HG02981 (cell line): ENCODE results near the gene EPC2.

Source experiments
- ATAC-seq: cut with Tn5 transposase; IDR thresholded peaks from one replicate; pipeline ENCODE4 v1.9.1; 2021; ENCODE audit warnings: mild to moderate bottlenecking, moderate library complexity; ENCODE audit not compliant: unreplicated experiment

Gene EPC2

GRCh38 chr2:148643998-148644882 lies at the start of gene EPC2:
EPC2 (plus strand) TSS chr2:148644751; CDS start chr2:148645018, 267 bp downstream.
- peak; percentile 52 for ATAC-seq

- no peak for ATAC-seq
Measured at GRCh38 chr2:148596018-148596417, 48.5 kb upstream of the EPC2 start.

GRCh38 chr2:148599109-148599991 lies 45.2 kb upstream of the EPC2 start:
- no peak for ATAC-seq

- ATAC-seq: no peak
Measured at GRCh38 chr2:148602885-148603561, 41.5 kb upstream of the EPC2 start.

- peak; percentile 98 for ATAC-seq
Measured at GRCh38 chr2:148603562-148603920, 41.0 kb upstream of the EPC2 start.

GRCh38 chr2:148604927-148605326 lies 39.6 kb upstream of the EPC2 start:
- no peak for ATAC-seq

- no peak for ATAC-seq
Measured at GRCh38 chr2:148607566-148607965, 37.0 kb upstream of the EPC2 start.

GRCh38 chr2:148613231-148614013 lies 31.1 kb upstream of the EPC2 start:
- no peak for ATAC-seq

- peak; percentile 13 for ATAC-seq
Measured at GRCh38 chr2:148614014-148614321, 30.6 kb upstream of the EPC2 start.

GRCh38 chr2:148614322-148615049 lies 30.1 kb upstream of the EPC2 start:
- peak; percentile 93 for ATAC-seq

- no peak for ATAC-seq
Measured at GRCh38 chr2:148615381-148615841, 29.1 kb upstream of the EPC2 start.

- ATAC-seq: no peak
Measured at GRCh38 chr2:148616662-148617061, 27.9 kb upstream of the EPC2 start.

- no peak for ATAC-seq
Measured at GRCh38 chr2:148617219-148617618, 27.3 kb upstream of the EPC2 start.

GRCh38 chr2:148619560-148620195 lies 24.9 kb upstream of the EPC2 start:
- ATAC-seq: no peak

GRCh38 chr2:148622366-148622765 lies 22.2 kb upstream of the EPC2 start:
- no peak for ATAC-seq

- no peak for ATAC-seq
Measured at GRCh38 chr2:148623086-148623485, 21.5 kb upstream of the EPC2 start.

- no peak for ATAC-seq
Measured at GRCh38 chr2:148627224-148627623, 17.3 kb upstream of the EPC2 start.

- no peak for ATAC-seq
Measured at GRCh38 chr2:148634749-148635148, 9.8 kb upstream of the EPC2 start.

- no peak for ATAC-seq
Measured at GRCh38 chr2:148638543-148638942, 6.0 kb upstream of the EPC2 start.
